Smooth muscle cell (in vitro differentiated cells): ENCODE results near the gene IQCK. TPM values are rescaled to one million over a fixed set of nuclear protein-coding genes. Genes with fewer than 3 reads are reported as not detected.

Experiments used
- DNase-seq: peaks from one replicate; lab custom pipeline; 2025; ENCODE audit not compliant: unreplicated experiment; lab: John Stamatoyannopoulos, UW
- H2AFZ ChIP-seq: fragments of 200-600 bp; sonication (generic); 2 replicates; pipeline ENCODE4 v1.6.0; 2016; ENCODE audit warnings: antibody characterized with exemption, low read depth, mild to moderate bottlenecking
- H3F3A ChIP-seq: fragments of 200-600 bp; sonication (generic); 2 replicates; pipeline ENCODE4 v1.6.0; 2017; ENCODE audit warnings: antibody characterized with exemption, low read depth
- H3K27ac ChIP-seq: fragments of 200-600 bp; sonication (generic); 2 replicates; pipeline ENCODE4 v1.5.1; 2016; ENCODE audit warnings: low read depth, mild to moderate bottlenecking
- H3K27me3 ChIP-seq: fragments of 200-600 bp; sonication (generic); 2 replicates; pipeline ENCODE4 v1.6.1; 2016; ENCODE audit warnings: low read depth, mild to moderate bottlenecking
- H3K36me3 ChIP-seq: fragments of 200-600 bp; sonication (generic); 2 replicates; pipeline ENCODE4 v1.5.1; 2016; ENCODE audit warnings: low read depth
- H3K4me1 ChIP-seq: fragments of 200-600 bp; sonication (generic); 2 replicates; pipeline ENCODE4 v1.5.1; 2016; ENCODE audit warnings: low read depth
- H3K4me2 ChIP-seq: fragments of 200-600 bp; sonication (generic); 2 replicates; pipeline ENCODE4 v1.6.0; 2016; ENCODE audit warnings: mild to moderate bottlenecking
- H3K4me3 ChIP-seq: fragments of 200-600 bp; sonication (generic); 2 replicates; pipeline ENCODE4 v1.5.1; 2016; ENCODE audit warnings: mild to moderate bottlenecking
- H3K79me2 ChIP-seq: fragments of 200-600 bp; sonication (generic); 2 replicates; pipeline ENCODE4 v1.6.0; 2016; ENCODE audit warnings: low read depth, mild to moderate bottlenecking
- H3K9ac ChIP-seq: fragments of 200-600 bp; sonication (generic); 2 replicates; pipeline ENCODE4 v1.6.0; 2016; ENCODE audit warnings: low read depth
- H3K9me3 ChIP-seq: fragments of 200-600 bp; sonication (generic); replicated peaks from 2 replicates; pipeline ENCODE4 v1.5.1; 2016; ENCODE audit warnings: low read depth
- H4K20me1 ChIP-seq: fragments of 200-600 bp; sonication (generic); 2 replicates; pipeline ENCODE4 v1.6.0; 2016; ENCODE audit warnings: low read depth
- WGBS: methylation state at CpG from one replicate; pipeline ENCODE4 v1.1.7; 2016; ENCODE audit warnings: low lambda C conversion rate; 5-methylcytosine and 5-hydroxymethylcytosine counted together
- polyA plus RNA-seq: library from polyadenylated mRNA; unstranded; fragments of >200 nt; fragmentation: Nextera tagmentation; extraction: Ambion mirVana; gene quantifications from 2 replicates; pipeline ENCODE4 v1.2.1, GENCODE V29; 2016
- total RNA-seq: library from RNA; depleted of rRNA; stranded (reverse); fragments of >200 nt; gene quantifications from 2 replicates; pipeline ENCODE4 v1.2.3, GENCODE V29; 2014
- TF ChIP-seq, protein P1 (sequence below): fragments of 200-600 bp; sonication (generic); IDR thresholded peaks from 2 replicates; pipeline ENCODE4 v1.5.1; 2017; ENCODE audit warnings: borderline replicate concordance, mild to moderate bottlenecking, antibody characterized with exemption; ENCODE audit not compliant: insufficient read depth, poor library complexity, severe bottlenecking

The IQCK gene
- total and polyA plus RNA-seq, 2 experiments from 2014 or later: 11.2 to 14.6 TPM

DNA sequence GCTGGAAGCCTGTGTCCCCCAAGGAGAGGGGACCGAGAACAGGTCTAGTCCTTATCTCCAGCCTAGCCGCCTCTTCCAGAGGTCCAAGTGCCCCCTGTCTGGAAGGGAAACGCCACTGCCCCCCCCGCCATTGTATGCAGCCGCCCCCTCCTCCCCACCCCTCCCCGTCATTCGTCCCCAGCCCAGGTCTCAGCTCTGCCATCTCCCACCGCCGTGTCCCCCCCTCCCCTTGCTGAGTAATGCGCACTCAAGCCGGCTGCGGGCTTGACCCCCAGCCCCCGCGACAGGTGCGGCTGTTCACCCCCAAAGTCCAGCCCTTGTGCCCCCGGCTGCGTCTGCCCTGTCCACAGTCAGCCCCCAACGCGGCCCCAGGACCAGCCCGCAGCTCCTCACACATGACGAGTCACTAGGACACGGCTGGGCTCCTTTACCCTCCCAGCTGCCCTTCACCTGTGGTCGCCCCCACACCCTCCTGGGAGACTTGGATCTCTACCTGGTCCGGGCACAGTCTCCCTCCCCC is 166.0 kb downstream of the IQCK start:
- Histone ChIP-seq H3K9me3 (no peaks in the 10 kb centered on the region), H3K27me3 (no peaks in the 10 kb centered on the region), H3K27ac (no peak overlapping the region), H4K20me1 (peaks cover 7% of the 10 kb centered on the region), H3F3A (no peaks in the 10 kb centered on the region), H2AFZ (peak overlapping the region; percentile 37), H3K79me2 (peaks cover 15% of the 10 kb centered on the region), H3K36me3 (no peaks in the 10 kb centered on the region), H3K4me1 (peaks cover 14% of the 10 kb centered on the region), H3K9ac (no peak overlapping the region), H3K4me3 (peak overlapping the region; percentile 72), H3K4me2 (peak overlapping the region; percentile 96)
- WGBS: under 1% methylated on average over 14 of the region's 24 CpGs
- TF ChIP-seq, protein P1, sequence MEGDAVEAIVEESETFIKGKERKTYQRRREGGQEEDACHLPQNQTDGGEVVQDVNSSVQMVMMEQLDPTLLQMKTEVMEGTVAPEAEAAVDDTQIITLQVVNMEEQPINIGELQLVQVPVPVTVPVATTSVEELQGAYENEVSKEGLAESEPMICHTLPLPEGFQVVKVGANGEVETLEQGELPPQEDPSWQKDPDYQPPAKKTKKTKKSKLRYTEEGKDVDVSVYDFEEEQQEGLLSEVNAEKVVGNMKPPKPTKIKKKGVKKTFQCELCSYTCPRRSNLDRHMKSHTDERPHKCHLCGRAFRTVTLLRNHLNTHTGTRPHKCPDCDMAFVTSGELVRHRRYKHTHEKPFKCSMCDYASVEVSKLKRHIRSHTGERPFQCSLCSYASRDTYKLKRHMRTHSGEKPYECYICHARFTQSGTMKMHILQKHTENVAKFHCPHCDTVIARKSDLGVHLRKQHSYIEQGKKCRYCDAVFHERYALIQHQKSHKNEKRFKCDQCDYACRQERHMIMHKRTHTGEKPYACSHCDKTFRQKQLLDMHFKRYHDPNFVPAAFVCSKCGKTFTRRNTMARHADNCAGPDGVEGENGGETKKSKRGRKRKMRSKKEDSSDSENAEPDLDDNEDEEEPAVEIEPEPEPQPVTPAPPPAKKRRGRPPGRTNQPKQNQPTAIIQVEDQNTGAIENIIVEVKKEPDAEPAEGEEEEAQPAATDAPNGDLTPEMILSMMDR: no peak
- peak; percentile 12 for DNase-seq

DNA sequence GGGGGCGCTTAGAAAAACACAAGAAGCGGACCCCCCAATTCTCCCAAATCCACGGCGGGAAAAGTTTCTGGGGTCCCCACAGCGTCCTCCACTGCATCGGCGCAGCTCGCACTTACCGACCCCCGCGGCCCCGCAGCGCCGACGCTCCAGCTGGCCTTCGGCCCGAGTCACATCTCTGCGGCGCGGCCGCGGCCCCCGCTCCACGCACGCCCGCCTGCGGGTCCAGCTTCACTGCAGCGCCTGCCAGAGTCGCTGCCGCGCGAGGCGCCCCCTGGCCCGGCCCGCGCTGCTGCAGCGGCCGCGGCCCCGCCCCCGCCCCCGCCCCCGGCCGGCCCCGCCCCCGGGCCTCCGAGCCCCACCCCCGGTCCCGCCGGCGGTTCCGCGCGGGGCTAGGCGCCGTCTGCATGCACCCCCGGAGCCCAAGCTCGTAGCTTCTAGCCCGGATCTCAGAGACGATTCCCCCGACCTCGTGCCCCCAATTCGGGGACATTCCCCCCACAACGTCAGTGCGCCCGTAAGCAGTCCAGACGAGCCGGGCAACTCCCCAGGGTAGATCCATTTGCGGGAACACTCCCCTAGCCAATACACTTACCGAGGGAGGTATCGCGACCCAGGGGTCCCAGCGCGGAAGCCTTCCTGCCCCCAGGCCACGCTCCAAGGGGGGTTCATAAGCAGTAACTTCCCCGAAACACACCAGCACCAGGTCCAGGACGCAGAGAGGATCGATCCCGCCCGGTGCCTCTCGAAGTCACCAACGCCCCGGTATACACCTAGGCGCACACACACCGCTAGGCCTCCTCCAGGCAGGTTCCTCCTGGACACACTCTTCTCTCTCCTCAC is 166.8 kb downstream of the IQCK start, which contains the start of gene GPRC5B:
GPRC5B (minus strand) TSS at position 238 of the 840 bp plus-strand sequence. CDS start 12,003 bp downstream, outside the sequence.
- peak within 1 kb of the TSS; percentile 24 for H3K9ac ChIP-seq

DNA sequence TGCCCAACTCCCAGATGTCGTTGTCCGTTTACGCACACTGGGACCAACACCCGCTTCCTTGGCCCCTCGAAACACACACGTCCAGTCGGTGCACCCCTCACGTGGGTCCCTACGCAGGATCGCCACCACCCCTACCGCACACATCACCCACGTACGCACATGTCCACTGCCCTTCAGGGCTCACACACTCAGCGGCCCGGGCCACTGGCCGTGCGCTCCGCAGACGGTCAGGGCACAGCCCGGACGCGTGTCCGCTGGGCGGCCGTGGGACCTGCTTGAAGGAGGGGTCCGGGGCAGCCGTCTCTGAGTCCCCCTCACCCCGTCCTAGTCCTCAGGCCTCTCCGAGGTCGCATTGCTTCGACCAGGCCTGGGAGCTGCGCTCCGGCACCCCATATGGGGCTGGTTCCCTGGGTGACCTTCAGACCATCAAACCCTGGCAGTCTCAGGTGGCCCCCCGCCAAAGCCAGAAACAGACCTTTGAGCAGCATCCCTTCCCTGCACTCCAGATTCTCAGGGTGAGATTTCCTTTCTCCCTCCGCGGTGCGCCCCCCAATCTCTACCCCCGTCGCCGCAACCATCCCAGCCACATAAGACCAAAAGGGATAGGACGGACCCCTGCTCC is 167.5 kb downstream of the IQCK start:
- H3K9ac ChIP-seq: no peak overlapping the region
- no peaks in the 10 kb centered on the region for H3F3A ChIP-seq
- H3K27me3 ChIP-seq: no peaks in the 10 kb centered on the region
- H3K4me3 ChIP-seq: no peak overlapping the region
- TF ChIP-seq, protein P1: no peak
- WGBS: 92% methylated on average over 40 of the region's 41 CpGs
- H3K79me2 ChIP-seq: peaks cover 12% of the 10 kb centered on the region
- H4K20me1 ChIP-seq: no peaks in the 10 kb centered on the region
- DNase-seq: no peak
- H3K4me1 ChIP-seq: peaks cover 14% of the 10 kb centered on the region
- no peak overlapping the region for H2AFZ ChIP-seq
- H3K27ac ChIP-seq: no peak overlapping the region
- H3K9me3 ChIP-seq: no peaks in the 10 kb centered on the region
- no peak overlapping the region for H3K4me2 ChIP-seq
- no peaks in the 10 kb centered on the region for H3K36me3 ChIP-seq

More for the DNA sequence above, 166.8 kb downstream of the IQCK start, which contains the start of gene GPRC5B:
- peak; percentile 13 for DNase-seq
- Histone ChIP-seq H3K4me1 (peaks cover 14% of the 10 kb centered on the region), H2AFZ (peak within 1 kb of the TSS; percentile 59), H3K27me3 (no peaks in the 10 kb centered on the region), H3K9me3 (no peaks in the 10 kb centered on the region), H3K79me2 (peaks cover 15% of the 10 kb centered on the region), H3K27ac (no peak within 1 kb of the TSS), H3F3A (no peaks in the 10 kb centered on the region), H3K4me2 (peak within 1 kb of the TSS; percentile 96), H4K20me1 (peaks cover 4% of the 10 kb centered on the region), H3K36me3 (no peaks in the 10 kb centered on the region), H3K4me3 (peak within 1 kb of the TSS; percentile 72)
- TF ChIP-seq, protein P1: no peak
- 20% methylated on average over 59 of the region's 85 CpGs for WGBS
